Measurements from ENCODE around the gene RNASEH2C.

GRCh38 chr11:65716774-65717405, 3.7 kb downstream of the RNASEH2C start:
- no peak for TF ChIP-seq CTCF (conservative IDR thresholded peaks at IDR 0.05; ENCODE audit: low read depth, low read length)
- TF ChIP-seq EZH2 (IDR thresholded peaks at IDR 0.05; ENCODE audit: borderline replicate concordance, low read depth, low read length, poor library complexity, severe bottlenecking) = no peak

Measured in A673 (cell line).